ENCODE results near the gene SEPTIN1. TPM values are rescaled to one million over a fixed set of nuclear protein-coding genes. Genes with fewer than 3 reads are reported as not detected.
A peak's percentile ranks its signal among the peaks of the same experiment; 100 is the strongest.

Gene SEPTIN1
- total and polyA plus RNA-seq, 2 of the 13 experiments (the other 11 are each of a cell fraction or from before 2014, with no cell fraction given): 0.18 to 0.67 TPM

DNA sequence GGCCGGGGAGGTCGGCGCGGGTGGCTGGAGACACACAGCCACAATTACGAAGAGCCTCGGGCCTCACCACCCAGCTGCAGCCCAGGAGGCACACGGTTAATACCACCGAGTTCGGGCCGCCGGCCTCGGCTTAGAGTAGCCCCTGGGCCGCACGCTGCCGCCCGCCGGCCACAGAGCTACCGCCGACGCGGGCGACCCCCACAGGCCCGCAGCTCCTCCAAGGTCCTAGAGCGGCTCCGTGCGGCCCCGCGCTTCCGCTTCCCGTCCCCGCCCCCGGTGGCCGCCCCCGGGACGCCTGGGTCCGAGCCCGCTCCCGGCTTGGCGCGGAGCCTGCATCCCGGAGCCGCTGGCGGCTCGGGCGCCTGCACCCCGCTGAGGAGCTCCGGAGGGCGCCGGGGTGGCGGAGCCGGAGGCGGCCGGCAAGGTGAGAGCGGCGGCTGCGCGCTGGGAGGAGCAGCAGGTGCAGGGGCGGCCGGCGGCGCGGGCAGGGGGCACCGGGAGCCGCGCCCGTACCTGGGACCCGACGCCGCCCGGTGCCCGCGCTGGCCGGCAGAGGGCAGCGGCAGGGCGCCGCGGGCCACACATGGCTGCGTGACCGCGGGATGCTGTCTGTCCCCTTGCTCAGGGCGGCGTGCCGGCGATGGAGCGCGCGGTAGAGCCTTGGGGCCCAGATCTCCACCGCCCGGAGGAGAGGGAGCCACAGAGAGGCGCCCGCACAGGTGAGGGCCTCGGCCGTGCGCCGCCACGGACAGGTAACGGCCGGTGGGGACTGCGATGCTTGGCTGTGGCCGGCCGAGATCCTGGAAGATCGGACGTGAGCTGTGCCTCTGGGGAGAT, 13.0 kb upstream of the SEPTIN1 start, which contains the start of gene ZNF48 (continued):
- TF ChIP-seq RARA (CRISPR knock-in tag; IDR thresholded peaks at IDR 0.05): peak; percentile 48
- TF ChIP-seq, protein P1, sequence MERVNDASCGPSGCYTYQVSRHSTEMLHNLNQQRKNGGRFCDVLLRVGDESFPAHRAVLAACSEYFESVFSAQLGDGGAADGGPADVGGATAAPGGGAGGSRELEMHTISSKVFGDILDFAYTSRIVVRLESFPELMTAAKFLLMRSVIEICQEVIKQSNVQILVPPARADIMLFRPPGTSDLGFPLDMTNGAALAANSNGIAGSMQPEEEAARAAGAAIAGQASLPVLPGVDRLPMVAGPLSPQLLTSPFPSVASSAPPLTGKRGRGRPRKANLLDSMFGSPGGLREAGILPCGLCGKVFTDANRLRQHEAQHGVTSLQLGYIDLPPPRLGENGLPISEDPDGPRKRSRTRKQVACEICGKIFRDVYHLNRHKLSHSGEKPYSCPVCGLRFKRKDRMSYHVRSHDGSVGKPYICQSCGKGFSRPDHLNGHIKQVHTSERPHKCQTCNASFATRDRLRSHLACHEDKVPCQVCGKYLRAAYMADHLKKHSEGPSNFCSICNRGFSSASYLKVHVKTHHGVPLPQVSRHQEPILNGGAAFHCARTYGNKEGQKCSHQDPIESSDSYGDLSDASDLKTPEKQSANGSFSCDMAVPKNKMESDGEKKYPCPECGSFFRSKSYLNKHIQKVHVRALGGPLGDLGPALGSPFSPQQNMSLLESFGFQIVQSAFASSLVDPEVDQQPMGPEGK (CRISPR knock-in tag; IDR thresholded peaks at IDR 0.05): peak; percentile 89
- TF ChIP-seq, protein P2, sequence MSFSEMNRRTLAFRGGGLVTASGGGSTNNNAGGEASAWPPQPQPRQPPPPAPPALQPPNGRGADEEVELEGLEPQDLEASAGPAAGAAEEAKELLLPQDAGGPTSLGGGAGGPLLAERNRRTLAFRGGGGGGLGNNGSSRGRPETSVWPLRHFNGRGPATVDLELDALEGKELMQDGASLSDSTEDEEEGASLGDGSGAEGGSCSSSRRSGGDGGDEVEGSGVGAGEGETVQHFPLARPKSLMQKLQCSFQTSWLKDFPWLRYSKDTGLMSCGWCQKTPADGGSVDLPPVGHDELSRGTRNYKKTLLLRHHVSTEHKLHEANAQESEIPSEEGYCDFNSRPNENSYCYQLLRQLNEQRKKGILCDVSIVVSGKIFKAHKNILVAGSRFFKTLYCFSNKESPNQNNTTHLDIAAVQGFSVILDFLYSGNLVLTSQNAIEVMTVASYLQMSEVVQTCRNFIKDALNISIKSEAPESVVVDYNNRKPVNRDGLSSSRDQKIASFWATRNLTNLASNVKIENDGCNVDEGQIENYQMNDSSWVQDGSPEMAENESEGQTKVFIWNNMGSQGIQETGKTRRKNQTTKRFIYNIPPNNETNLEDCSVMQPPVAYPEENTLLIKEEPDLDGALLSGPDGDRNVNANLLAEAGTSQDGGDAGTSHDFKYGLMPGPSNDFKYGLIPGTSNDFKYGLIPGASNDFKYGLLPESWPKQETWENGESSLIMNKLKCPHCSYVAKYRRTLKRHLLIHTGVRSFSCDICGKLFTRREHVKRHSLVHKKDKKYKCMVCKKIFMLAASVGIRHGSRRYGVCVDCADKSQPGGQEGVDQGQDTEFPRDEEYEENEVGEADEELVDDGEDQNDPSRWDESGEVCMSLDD (CRISPR knock-in tag; IDR thresholded peaks at IDR 0.05; ENCODE audit: borderline replicate concordance): no peak
- TF ChIP-seq, protein P3, sequence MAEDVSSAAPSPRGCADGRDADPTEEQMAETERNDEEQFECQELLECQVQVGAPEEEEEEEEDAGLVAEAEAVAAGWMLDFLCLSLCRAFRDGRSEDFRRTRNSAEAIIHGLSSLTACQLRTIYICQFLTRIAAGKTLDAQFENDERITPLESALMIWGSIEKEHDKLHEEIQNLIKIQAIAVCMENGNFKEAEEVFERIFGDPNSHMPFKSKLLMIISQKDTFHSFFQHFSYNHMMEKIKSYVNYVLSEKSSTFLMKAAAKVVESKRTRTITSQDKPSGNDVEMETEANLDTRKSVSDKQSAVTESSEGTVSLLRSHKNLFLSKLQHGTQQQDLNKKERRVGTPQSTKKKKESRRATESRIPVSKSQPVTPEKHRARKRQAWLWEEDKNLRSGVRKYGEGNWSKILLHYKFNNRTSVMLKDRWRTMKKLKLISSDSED (CRISPR knock-in tag; IDR thresholded peaks at IDR 0.05): 0 out of 2 replicates have a peak, but pooled peaks have one; percentile 58
- TF ChIP-seq, protein P4, sequence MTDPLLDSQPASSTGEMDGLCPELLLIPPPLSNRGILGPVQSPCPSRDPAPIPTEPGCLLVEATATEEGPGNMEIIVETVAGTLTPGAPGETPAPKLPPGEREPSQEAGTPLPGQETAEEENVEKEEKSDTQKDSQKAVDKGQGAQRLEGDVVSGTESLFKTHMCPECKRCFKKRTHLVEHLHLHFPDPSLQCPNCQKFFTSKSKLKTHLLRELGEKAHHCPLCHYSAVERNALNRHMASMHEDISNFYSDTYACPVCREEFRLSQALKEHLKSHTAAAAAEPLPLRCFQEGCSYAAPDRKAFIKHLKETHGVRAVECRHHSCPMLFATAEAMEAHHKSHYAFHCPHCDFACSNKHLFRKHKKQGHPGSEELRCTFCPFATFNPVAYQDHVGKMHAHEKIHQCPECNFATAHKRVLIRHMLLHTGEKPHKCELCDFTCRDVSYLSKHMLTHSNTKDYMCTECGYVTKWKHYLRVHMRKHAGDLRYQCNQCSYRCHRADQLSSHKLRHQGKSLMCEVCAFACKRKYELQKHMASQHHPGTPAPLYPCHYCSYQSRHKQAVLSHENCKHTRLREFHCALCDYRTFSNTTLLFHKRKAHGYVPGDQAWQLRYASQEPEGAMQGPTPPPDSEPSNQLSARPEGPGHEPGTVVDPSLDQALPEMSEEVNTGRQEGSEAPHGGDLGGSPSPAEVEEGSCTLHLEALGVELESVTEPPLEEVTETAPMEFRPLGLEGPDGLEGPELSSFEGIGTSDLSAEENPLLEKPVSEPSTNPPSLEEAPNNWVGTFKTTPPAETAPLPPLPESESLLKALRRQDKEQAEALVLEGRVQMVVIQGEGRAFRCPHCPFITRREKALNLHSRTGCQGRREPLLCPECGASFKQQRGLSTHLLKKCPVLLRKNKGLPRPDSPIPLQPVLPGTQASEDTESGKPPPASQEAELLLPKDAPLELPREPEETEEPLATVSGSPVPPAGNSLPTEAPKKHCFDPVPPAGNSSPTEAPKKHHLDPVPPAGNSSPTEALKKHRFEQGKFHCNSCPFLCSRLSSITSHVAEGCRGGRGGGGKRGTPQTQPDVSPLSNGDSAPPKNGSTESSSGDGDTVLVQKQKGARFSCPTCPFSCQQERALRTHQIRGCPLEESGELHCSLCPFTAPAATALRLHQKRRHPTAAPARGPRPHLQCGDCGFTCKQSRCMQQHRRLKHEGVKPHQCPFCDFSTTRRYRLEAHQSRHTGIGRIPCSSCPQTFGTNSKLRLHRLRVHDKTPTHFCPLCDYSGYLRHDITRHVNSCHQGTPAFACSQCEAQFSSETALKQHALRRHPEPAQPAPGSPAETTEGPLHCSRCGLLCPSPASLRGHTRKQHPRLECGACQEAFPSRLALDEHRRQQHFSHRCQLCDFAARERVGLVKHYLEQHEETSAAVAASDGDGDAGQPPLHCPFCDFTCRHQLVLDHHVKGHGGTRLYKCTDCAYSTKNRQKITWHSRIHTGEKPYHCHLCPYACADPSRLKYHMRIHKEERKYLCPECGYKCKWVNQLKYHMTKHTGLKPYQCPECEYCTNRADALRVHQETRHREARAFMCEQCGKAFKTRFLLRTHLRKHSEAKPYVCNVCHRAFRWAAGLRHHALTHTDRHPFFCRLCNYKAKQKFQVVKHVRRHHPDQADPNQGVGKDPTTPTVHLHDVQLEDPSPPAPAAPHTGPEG (CRISPR knock-in tag; IDR thresholded peaks at IDR 0.05): peak; percentile 41; the same call in 1 of the 2 replicates
- TF ChIP-seq ZNF224 (CRISPR knock-in tag; IDR thresholded peaks at IDR 0.05): peak; percentile 90
- TF ChIP-seq XRCC5 (optimal IDR thresholded peaks at IDR 0.05; ENCODE audit: low read length): peak; percentile 89
- TF ChIP-seq BHLHE40 (IDR thresholded peaks at IDR 0.05; ENCODE audit: low read length): peak; percentile 66
- peak; percentile 32; the same call in 1 of the 2 replicates for TF ChIP-seq ESRRA (CRISPR knock-in tag; IDR thresholded peaks at IDR 0.05; ENCODE audit: low read depth)
- TF ChIP-seq KDM3A (CRISPR knock-in tag; IDR thresholded peaks at IDR 0.05; ENCODE audit: low read depth): peak; percentile 28; the same call in 1 of the 2 replicates
- TF ChIP-seq ZEB1 (IDR thresholded peaks at IDR 0.05; ENCODE audit: insufficient replicate concordance, low read depth): peak; percentile 84
- TF ChIP-seq SP2 (CRISPR knock-in tag; IDR thresholded peaks at IDR 0.05): peak; percentile 78
- TF ChIP-seq BCL6 (CRISPR knock-in tag; IDR thresholded peaks at IDR 0.05): peak; percentile 64; the same call in 1 of the 2 replicates
- peak; percentile 67 for TF ChIP-seq RBM39 (IDR thresholded peaks at IDR 0.05; ENCODE audit: low read depth, low read length, poor library complexity, severe bottlenecking)
